Uterus (tissue), 2 donors: ENCODE results near the gene CELA2B.

Source experiments
- POLR2A ChIP-seq, 2 donors: fragments of 450-650 bp; IDR thresholded peaks; one replicate each; pipeline ENCODE4 v1.6.1; 2016; ENCODE audit warnings: antibody characterized with exemption in 2 of 2, mild to moderate bottlenecking in 1 of 2, moderate library complexity in 1 of 2
- TF ChIP-seq, protein P1 (sequence below), 4 experiments: fragments of 200-600 bp in 2 of 4; fragments of 450-650 bp in 2 of 4; sonication (generic) in 2 of 4; IDR thresholded peaks; one replicate each; pipeline ENCODE4 v1.5.1; 2016 to 2019; ENCODE audit warnings: antibody characterized with exemption in 4 of 4, mild to moderate bottlenecking in 2 of 4, moderate library complexity in 1 of 4

DNA sequence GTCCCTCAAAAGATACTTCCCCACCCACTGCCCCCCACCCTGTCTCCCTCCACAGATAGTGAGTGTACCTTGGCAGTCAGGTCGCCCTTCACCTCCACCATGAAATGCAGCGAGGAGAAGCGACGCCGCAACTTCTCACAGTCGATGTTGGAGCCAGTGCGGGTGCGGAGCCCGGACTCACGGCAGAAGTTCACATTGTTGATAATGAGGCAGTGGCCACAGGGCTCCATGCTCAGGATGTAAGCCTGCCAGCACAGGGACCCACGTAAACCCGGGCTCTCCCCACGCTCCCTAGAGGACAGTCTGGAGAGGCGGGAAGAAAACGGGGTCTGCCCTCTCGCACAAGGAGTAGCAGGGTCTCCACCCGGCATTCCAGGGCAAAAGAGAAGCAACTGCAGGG, 30.9 kb downstream of the CELA2B start:
- TF ChIP-seq, protein P1, sequence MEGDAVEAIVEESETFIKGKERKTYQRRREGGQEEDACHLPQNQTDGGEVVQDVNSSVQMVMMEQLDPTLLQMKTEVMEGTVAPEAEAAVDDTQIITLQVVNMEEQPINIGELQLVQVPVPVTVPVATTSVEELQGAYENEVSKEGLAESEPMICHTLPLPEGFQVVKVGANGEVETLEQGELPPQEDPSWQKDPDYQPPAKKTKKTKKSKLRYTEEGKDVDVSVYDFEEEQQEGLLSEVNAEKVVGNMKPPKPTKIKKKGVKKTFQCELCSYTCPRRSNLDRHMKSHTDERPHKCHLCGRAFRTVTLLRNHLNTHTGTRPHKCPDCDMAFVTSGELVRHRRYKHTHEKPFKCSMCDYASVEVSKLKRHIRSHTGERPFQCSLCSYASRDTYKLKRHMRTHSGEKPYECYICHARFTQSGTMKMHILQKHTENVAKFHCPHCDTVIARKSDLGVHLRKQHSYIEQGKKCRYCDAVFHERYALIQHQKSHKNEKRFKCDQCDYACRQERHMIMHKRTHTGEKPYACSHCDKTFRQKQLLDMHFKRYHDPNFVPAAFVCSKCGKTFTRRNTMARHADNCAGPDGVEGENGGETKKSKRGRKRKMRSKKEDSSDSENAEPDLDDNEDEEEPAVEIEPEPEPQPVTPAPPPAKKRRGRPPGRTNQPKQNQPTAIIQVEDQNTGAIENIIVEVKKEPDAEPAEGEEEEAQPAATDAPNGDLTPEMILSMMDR (IDR thresholded peaks at IDR 0.05) = no peak
- TF ChIP-seq POLR2A (IDR thresholded peaks at IDR 0.05) = no peak
